GM19324 (cell line): ENCODE data around the gene PHF2.

Experiments used
- ATAC-seq: cut with Tn5 transposase; IDR thresholded peaks from one replicate; pipeline ENCODE4 v1.9.1; 2021; ENCODE audit warnings: mild to moderate bottlenecking, moderate library complexity; ENCODE audit not compliant: unreplicated experiment, low FRiP score

PHF2 gene

DNA sequence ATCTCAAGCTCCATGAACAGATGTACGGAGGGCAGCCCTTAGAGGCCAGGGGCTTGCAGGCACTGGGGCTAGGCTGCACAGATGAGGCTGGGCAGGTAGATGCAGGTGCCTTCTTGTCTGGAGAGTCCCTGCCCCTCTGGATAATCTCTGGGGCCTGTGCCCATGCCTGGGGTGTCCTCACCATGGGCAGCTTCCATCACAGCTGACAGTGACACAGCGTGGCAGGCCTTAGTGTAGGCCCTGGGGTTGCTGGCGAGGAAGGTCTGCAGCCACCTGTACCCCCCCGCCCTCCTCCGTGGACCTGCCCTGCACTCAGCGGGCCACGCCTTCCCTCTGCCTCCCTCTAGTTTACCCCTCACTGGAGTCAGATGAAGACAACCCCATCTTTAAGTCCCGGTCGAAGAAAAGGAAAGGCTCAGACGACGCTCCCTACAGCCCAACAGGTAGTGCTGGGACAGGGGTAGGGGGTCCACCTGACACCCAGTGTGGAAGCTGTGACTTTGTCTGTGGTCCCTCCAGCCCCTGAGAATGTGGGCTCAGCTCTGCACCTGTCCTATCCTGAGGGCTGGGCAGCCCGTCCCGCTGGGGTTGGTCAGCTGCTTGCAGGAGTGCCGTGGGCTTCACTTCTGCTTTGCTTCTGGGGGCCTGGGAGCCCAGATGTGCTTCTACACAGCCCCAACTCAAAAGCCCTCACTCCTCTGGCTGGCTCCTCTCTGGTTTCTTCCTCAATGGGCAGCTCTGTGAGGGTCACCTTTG, 98.4 kb downstream of the PHF2 start:
- no peak for ATAC-seq

DNA sequence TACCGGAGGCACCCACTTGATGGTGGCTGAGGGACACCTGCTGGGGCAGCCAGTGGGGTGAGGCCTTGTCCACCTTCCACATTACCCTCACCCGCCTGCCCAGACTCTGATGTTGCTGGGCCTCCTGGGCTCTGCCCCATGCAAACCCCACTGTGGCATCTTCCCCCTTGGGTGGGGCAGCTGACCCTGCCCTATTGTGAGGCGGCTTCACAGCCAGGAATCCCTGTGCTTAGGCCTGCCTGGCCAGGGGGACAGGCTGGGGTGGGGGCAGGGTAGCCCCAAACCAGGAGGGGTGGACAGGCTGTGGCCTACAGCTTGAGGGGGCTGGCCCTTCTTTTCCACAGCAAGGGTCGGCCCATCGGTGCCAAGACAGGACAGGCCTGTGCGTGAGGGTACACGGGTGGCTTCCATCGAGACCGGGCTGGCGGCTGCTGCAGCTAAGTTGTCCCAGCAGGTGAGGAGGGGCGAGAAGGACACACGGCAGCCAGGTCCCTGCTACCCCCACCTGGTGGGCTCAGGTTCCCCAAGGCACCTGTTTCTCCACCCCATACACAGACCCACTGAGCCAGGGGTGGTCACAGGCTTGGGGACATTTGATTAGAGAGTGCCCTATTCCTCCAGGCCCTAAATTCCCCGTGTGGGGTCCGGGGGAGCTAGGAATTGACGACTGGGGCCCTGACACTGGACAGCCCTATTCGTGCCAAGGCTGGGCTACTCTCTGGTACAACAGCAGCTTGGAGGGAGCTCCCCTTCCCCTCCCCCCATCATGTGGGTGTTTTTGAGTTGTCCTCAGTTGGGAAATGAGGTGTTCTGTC, 99.2 kb downstream of the PHF2 start:
- ATAC-seq, result no peak

- ATAC-seq, result no peak
Observed at GRCh38 chr9:93676310-93677047, 100.1 kb downstream of the PHF2 start.

- no peak for ATAC-seq
Observed at GRCh38 chr9:93677048-93677571, 100.7 kb downstream of the PHF2 start.

GRCh38 chr9:93677641-93678136, 101.3 kb downstream of the PHF2 start:
- ATAC-seq, result no peak

DNA sequence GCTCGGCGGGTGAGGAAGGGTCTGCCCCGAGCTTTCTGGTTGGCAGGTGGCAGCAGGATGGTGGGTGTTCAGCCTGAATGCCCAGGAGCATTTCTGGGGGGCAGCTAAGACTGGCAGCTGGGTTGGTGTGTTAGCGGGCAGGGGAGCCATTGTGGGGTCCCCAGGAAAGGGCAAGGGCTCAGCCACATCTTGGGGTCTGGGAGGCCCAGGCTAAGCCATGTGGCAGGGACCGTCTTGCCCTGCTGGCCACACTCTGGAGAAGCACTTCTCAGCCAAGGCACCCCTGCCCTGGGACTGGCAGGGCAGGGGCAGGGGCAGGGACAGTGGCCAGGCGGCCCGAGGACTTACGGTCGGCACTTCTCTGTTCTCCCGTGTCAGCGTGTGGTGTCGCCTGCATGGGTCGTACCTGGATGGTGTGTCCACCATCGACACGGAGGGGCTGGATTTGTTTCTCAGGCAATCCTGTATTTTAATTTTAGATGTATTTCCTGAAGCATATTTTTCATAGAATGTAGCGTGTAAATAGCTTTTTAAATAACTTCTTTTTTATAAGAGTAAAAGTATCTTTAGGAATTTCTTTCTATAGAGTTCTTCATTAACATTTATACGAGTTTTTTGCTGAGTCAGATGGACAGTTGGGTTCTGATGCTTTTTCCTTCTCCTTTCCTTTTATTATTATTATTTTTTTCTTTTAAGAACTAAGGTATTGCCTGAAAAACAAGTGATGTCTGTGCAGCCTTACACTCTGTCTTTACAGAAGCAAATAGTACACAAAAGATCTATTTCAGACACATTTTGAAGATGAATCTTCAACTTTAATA, 102.0 kb downstream of the PHF2 start:
- no peak for ATAC-seq

DNA sequence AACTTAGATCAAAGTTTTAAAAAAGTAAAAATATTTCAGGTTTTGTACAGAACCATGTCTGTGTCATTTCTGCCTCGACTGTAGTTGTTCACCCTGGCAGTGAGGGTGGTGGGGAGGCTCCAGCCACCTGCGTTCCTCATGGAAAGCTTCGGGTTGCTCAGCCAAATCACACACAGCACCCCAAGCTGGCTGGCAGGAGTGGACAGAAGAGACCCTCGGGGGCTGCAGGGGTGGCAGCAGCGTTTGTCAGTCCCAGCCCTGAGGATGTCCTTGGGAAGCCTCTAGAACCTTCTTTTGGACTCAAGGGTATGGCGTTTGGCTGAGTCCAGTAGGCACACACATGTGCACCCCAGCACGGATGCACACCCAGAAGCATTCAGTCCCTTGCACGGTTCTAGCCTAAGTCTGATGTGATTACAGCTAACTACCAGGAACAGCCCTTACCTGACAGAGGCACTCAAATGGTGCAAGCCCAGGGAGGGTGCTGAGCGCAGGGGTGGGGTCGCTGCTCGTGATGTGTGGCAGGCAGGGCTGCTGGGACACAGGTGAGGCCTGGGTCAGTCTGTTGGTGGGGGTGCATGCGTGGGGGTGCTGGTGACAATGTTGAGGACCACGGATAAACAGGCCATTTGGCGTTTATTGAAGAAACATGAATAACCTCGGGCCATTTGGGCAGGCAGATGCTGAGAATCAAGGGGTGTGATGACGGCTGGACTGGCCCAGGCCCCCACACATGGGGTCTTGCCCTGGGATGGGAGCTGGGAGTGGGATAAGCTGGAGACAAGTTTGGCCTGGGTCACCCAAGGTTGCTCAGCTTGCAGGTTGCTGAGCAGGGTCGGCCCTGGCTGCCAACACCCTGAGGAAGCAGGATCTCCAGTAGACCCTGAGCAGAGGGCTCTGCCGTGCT, 103.4 kb downstream of the PHF2 start:
- no peak for ATAC-seq

DNA sequence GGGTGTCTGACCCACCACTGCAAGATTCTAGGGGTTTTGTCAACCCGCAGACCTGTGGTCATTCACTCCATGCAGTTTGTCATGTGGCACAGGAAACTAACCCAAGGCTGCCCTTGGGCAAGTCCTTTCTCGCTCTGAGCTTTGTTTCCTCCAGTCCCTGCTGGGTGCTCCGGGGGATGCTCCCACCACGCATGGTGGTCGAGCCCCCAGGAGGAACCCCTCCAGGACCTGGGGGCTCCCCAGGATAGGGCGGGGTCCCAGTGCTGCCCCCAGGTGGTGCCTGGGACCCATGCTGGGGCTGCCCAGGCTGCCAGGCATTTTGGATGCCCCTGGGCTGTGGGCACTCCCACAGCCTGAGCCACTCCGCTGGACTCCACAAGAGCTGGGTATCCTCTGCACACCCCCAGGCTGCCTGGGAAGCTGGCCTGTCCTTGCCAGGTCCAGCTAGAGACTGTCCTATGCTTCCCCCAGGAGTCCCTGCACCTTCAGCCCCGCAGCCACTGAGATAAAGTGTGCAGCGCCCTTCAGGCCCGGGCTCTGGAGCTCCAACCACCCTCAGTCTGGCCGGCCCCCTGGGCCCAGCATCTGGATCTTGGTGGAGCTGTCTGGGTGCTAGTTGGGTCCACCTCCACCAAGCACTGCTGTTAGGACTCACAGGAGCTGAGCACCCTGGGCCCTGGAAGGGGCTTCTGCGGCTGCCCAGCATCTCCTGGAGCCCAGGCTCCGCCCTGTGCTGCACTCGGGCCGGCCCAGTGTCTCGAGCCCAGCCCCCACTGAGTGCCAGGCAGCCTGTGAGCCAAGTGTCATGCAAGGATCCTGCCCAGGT, 104.3 kb downstream of the PHF2 start:
- ATAC-seq, result no peak

DNA sequence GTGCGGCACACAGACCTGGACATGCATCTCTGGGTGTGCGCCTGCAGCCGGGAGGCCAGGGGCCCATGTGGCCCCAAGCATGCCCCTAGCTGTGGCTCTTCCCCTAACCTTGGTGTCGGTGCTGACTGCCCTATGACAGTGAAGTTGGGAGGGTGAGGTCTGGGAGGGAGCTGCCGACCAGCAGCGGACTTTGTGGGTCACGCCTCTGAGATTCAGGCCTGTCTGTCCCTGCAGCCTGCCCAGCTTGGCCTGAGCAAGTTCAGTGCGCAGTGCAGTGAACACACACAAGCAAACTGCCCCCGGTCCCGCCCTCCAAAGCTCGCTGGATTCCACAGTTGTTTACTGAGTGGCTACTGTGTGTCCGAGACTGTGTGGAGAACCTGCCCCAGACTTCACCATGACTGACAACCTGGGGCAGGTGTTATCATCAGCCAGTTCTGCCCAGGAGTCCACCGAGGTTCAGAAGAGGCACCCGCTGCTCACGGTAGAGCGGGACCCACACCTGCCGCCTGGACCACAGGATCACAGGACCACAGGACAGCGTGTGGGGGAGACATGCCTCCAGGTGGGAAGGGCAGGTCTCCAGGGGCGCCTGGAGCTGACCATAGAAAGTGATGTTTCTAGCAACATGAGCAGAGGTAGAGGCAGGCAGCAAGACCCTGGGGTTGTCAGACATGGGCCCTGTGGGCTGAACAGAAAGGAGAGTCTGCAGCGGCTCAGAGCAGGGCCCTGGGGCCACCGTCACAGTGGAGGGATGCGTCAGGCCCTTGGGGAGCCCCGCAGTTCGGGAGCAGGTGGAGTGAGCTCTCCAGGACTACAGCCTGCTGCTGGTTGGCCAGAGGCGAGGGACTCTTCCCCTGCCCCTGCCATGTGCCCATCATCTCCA, 105.1 kb downstream of the PHF2 start:
- ATAC-seq, result no peak

DNA sequence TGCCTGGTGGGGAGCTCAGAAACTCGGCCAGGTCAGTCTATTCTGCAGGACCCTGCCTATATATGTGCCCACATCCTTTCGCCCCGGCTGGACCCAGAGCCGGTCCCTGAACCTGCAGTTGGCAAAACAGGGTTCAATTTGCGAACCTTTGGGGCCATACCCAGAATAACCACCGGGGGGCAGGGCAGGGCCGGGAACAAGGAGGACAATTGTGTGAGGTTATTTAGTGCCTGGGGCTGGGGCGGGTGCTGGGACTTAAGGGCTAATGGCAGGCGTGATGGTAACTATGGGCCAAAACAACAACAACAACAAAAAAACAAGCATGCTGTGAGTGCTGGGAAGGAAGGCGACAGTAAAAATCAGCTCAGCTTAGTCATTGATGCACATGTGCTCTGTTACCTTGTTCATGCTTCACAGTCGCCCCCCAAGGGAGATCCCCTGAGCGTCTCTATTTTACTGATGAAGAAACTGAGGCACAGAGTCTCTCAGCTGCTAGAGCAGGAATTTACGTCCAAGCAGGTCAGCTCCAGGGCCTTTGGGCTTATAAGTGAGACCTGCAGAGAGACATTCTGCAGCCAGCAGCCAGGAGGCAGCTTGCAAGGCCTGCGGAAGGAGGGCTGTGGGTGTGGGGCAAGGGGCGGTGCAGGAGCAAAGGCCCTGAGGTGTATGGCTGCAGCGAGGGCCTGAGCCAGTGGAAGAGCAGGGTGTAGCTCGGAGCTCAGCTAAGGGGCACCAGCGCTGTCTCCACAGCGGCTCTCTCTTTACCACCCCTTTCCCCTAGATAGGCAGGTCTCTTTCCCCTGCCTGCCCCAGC, 106.0 kb downstream of the PHF2 start:
- no peak for ATAC-seq

DNA sequence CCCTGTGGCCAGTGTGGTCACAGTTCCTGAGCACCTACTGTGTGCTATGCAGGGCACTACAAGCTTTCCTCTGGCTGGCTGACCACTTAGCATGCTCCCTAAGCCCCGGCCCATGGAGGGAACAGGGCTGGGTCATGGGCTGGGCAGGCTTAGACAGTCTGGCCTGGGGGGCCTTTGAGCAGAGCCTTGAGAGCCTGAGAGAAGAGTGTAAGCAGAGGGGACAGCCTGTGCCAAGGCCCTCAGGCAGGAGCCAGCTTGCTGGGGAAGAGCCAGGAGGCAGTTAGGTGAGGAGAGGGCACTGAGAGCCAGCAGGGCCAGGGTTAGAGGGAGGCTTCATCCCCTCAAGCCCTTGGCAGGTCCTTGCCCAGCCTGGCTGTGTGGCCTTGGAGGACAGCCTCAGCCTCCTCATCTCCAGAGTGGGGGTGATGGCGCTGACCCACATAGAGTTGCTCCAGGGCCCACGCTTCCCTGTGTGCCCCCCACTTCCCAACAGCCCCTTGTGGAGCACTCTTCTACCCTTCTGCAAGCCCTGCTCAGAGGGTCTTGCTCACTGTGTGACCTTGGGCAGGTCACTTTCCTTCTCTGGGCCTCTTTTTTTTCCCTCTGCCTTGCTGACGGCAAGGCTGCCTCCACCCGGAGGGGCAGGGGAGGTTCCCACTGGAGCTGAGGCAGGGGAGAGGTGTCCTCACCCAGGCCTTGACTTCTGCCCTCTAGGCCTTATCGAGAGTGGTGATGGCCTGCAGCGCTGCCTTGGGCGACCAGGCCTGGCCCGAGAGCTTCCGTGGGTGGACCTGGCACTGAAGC, 107.1 kb downstream of the PHF2 start:
- ATAC-seq, result no peak

- ATAC-seq, result no peak
Observed at GRCh38 chr9:93684161-93684765, 107.9 kb downstream of the PHF2 start.

DNA sequence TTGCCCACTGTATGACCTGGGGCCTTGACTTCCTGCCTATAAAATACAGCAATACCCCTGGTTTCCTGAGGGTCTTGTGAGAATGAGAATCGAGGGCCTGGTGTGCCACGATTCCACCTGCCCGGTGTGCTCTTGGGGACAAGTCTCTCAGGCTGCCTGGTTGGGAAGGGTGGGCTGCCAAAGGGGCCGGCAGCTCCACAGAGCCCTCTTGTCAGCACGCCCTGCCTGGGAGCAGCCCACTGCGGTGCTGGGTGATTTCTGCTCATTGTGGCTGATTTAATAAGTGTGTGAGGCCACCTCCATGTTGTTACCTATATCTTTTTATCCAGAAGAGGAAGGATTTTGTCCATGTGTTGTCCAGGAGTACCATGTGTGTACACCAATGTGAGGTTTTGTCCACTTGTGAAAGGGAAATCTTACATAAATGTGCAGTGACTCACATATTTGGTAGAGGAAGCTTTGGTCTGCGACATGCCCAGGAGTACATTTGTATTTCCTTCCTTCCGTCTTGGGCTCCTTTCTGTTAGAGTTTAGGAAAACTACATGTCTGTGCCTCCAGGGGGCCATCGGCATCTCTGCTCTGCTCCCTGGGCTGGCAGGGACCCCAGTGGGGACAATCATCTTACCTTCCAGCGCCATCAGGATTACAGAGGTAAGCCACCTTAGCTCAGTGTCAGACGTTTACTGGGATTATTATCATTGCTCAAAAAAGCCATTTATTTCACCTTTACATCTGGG, 108.6 kb downstream of the PHF2 start:
- ATAC-seq, result no peak

DNA sequence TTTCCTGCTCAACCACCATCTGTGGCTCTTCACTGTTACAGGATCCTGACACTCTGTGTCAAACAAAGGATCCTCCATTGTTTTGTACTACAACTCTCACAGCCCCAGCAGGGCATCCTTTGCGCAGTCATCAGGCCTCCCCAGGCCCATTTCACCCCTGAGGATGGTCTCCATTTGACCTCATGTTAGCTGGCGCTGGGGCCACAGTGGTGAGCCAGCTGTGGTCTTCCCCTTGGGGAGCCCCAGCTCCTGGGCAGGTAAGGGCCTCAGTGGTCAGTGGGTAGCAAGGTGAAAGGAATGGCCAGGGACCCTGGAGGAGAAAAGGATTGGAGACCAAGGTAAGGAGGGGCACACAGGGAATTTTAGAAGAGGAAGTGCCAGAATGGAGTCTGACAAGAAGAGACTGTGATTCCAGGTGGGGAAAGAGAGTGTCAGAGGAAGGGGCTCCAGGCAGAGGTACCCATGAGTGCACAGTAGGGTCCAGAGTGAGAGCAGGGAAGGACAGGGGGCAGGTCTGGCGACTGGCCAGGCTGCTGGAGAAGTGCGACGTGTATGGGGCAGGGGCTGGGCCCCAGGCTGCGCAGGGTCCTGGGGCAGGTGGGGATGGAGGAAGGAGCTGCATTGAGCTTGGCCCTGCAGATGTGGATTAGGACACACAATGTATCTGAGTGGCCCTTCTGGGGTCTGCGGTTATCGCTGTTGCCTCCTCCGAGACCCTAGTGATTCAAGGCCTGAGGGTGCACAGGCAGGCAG, 109.9 kb downstream of the PHF2 start:
- no peak for ATAC-seq
